ENCODE data around the gene ETV6. TPM values are rescaled to one million over a fixed set of nuclear protein-coding genes. Genes with fewer than 3 reads are reported as not detected.

The ETV6 gene
- total RNA-seq, 1 experiment from 2014 or later, result 14.1 TPM

DNA sequence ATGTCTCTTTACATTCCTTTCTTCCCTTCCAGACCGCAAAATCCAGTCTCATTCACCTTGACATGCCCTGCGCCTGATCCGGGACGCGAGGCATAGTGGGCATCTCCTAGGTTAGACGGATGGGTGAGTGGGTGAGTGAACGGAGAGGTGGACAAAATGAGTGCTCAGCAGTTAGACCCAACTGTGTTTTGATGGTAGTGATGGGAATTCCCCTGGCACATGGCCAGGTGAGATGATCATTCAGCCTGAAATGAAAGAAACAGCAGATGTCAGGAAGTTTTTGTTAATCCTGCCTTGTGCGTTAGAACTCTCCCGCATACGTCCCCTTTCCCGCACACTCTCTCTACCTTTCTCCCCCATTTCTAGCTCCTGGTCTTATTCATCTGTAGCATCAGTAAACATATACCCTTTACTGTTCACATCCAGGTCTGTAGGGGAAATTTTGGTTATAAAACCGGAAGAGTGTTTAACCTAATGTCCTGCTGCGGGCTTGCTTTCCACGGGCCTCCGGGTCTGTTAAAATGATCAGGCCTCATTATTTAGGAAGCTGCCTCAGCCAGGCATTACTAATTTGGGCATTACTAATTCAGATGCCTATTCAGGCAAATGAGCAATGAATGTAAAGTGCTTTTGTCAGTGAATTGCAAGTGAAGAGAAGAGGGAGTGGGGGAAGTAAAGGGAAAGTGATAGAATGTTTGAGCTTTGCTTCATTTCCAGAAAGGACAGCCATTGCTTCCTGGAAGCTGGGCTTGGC lies 172.8 kb downstream of the ETV6 start:
- H3K79me2 ChIP-seq (ENCODE audit: insufficient read depth, low read length), result no peaks in the 10 kb centered on the region
- DNase-seq (ENCODE audit: low read depth, low spot score), result no peak
- BruUV-seq (replicated peaks), result no TSS peak
- no peak for ATAC-seq
- H3K36me3 ChIP-seq (ENCODE audit: control insufficient read depth in 1 of 2, insufficient read depth in 2 of 2, low read length in 2 of 2), result no peaks in the 10 kb centered on the region
- no peak overlapping the region for H3K4me2 ChIP-seq (ENCODE audit: low read length)
- no peak overlapping the region for H3K4me3 ChIP-seq (replicated peaks in 1 of 2; ENCODE audit: low read depth in 1 of 2, low read length in 2 of 2)
- POLR2A ChIA-PET, result no interaction called here
- TF ChIP-seq FOSL1 (IDR thresholded peaks at IDR 0.05; ENCODE audit: low read depth), result no peak
- TF ChIP-seq, protein P1, sequence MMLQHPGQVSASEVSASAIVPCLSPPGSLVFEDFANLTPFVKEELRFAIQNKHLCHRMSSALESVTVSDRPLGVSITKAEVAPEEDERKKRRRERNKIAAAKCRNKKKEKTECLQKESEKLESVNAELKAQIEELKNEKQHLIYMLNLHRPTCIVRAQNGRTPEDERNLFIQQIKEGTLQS (IDR thresholded peaks at IDR 0.05), result no peak
- TF ChIP-seq, protein P2, sequence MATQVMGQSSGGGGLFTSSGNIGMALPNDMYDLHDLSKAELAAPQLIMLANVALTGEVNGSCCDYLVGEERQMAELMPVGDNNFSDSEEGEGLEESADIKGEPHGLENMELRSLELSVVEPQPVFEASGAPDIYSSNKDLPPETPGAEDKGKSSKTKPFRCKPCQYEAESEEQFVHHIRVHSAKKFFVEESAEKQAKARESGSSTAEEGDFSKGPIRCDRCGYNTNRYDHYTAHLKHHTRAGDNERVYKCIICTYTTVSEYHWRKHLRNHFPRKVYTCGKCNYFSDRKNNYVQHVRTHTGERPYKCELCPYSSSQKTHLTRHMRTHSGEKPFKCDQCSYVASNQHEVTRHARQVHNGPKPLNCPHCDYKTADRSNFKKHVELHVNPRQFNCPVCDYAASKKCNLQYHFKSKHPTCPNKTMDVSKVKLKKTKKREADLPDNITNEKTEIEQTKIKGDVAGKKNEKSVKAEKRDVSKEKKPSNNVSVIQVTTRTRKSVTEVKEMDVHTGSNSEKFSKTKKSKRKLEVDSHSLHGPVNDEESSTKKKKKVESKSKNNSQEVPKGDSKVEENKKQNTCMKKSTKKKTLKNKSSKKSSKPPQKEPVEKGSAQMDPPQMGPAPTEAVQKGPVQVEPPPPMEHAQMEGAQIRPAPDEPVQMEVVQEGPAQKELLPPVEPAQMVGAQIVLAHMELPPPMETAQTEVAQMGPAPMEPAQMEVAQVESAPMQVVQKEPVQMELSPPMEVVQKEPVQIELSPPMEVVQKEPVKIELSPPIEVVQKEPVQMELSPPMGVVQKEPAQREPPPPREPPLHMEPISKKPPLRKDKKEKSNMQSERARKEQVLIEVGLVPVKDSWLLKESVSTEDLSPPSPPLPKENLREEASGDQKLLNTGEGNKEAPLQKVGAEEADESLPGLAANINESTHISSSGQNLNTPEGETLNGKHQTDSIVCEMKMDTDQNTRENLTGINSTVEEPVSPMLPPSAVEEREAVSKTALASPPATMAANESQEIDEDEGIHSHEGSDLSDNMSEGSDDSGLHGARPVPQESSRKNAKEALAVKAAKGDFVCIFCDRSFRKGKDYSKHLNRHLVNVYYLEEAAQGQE (IDR thresholded peaks at IDR 0.05; ENCODE audit: low read depth), result no peak
- TF ChIP-seq POLR2AphosphoS5 (IDR thresholded peaks at IDR 0.05; ENCODE audit: low read depth, low read length), result no peak
- TF ChIP-seq SP1 (IDR thresholded peaks at IDR 0.05; ENCODE audit: low read depth), result no peak
- no peak for TF ChIP-seq ZFX (IDR thresholded peaks at IDR 0.05)
- TF ChIP-seq, protein P3, sequence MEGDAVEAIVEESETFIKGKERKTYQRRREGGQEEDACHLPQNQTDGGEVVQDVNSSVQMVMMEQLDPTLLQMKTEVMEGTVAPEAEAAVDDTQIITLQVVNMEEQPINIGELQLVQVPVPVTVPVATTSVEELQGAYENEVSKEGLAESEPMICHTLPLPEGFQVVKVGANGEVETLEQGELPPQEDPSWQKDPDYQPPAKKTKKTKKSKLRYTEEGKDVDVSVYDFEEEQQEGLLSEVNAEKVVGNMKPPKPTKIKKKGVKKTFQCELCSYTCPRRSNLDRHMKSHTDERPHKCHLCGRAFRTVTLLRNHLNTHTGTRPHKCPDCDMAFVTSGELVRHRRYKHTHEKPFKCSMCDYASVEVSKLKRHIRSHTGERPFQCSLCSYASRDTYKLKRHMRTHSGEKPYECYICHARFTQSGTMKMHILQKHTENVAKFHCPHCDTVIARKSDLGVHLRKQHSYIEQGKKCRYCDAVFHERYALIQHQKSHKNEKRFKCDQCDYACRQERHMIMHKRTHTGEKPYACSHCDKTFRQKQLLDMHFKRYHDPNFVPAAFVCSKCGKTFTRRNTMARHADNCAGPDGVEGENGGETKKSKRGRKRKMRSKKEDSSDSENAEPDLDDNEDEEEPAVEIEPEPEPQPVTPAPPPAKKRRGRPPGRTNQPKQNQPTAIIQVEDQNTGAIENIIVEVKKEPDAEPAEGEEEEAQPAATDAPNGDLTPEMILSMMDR (IDR thresholded peaks at IDR 0.05 in 2 of 3, conservative IDR thresholded peaks at IDR 0.05 in 1 of 3; ENCODE audit: borderline replicate concordance in 1 of 3, insufficient read depth in 1 of 3, low read depth in 2 of 3, low read length in 2 of 3), result no peak
- no peak for TF ChIP-seq YY1 (IDR thresholded peaks at IDR 0.05; ENCODE audit: extremely low read depth, insufficient replicate concordance, low read depth, low read length)
- no peak for TF ChIP-seq JUND (IDR thresholded peaks at IDR 0.05)
- TF ChIP-seq ELF1 (IDR thresholded peaks at IDR 0.05; ENCODE audit: borderline replicate concordance, low read depth), result no peak
- no peak for TF ChIP-seq SRF (IDR thresholded peaks at IDR 0.05; ENCODE audit: low read depth)
- no peak for TF ChIP-seq EZH2phosphoT487 (IDR thresholded peaks at IDR 0.05; ENCODE audit: borderline replicate concordance)
- TF ChIP-seq RAD21 (IDR thresholded peaks at IDR 0.05; ENCODE audit: low read depth), result no peak
- TF ChIP-seq ZNF274 (IDR thresholded peaks at IDR 0.05; ENCODE audit: low read depth, low read length), result no peak
- no peak for TF ChIP-seq SIN3A (IDR thresholded peaks at IDR 0.05; ENCODE audit: low read depth)
- no peak for TF ChIP-seq POLR2A (IDR thresholded peaks at IDR 0.05; ENCODE audit: borderline replicate concordance, extremely low read depth, insufficient read depth, insufficient read length)
- TF ChIP-seq, protein P4, sequence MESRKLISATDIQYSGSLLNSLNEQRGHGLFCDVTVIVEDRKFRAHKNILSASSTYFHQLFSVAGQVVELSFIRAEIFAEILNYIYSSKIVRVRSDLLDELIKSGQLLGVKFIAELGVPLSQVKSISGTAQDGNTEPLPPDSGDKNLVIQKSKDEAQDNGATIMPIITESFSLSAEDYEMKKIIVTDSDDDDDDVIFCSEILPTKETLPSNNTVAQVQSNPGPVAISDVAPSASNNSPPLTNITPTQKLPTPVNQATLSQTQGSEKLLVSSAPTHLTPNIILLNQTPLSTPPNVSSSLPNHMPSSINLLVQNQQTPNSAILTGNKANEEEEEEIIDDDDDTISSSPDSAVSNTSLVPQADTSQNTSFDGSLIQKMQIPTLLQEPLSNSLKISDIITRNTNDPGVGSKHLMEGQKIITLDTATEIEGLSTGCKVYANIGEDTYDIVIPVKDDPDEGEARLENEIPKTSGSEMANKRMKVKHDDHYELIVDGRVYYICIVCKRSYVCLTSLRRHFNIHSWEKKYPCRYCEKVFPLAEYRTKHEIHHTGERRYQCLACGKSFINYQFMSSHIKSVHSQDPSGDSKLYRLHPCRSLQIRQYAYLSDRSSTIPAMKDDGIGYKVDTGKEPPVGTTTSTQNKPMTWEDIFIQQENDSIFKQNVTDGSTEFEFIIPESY (IDR thresholded peaks at IDR 0.05; ENCODE audit: extremely low read depth, insufficient replicate concordance, low read length), result no peak
- TF ChIP-seq, protein P5, sequence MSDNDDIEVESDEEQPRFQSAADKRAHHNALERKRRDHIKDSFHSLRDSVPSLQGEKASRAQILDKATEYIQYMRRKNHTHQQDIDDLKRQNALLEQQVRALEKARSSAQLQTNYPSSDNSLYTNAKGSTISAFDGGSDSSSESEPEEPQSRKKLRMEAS (IDR thresholded peaks at IDR 0.05), result no peak
- no peaks in the 10 kb centered on the region for H3K9me3 ChIP-seq (ENCODE audit: control insufficient read depth in 1 of 2, insufficient read depth in 1 of 2, low read depth in 1 of 2, low read length in 2 of 2)
- no peaks in the 10 kb centered on the region for H3K4me1 ChIP-seq (ENCODE audit: control insufficient read depth in 1 of 2, insufficient read depth in 2 of 2, low read length in 2 of 2)
- no peaks in the 10 kb centered on the region for H3K27me3 ChIP-seq (ENCODE audit: insufficient read depth, low read length)
- no peak overlapping the region for H3K9ac ChIP-seq (ENCODE audit: low read length)
- no peaks in the 10 kb centered on the region for H4K20me1 ChIP-seq (ENCODE audit: insufficient read depth)
- no peaks in the 10 kb centered on the region for H3K9me2 ChIP-seq (ENCODE audit: insufficient read depth)
- no peak overlapping the region for H2AFZ ChIP-seq (ENCODE audit: low read depth, low read length, poor library complexity, severe bottlenecking)
- no peak overlapping the region for H3K27ac ChIP-seq (ENCODE audit: low read depth, low read length)
- RAD21 ChIA-PET (ENCODE audit: low non-redundant PET in 1 of 2, low total read pairs in 2 of 2, uncharacterized antibody in 2 of 2, unreplicated experiment in 2 of 2), result no interaction called here
- intact Hi-C loops (cut with micrococcal nuclease), result no loop called here
- CTCF ChIA-PET, result no interaction called here
